ENCODE measurements around the gene AHNAK.
"Not testable (repeated sequence)": the region's sequence is repeated elsewhere in the genome, so short reads cannot be mapped to it uniquely, and the experiment has no call there.

Gene AHNAK

GRCh38 chr11:62552485-62553079 lies 6.0 kb upstream of the AHNAK start:
- DNase-seq = peak; percentile 78

- not testable (repeated sequence) for DNase-seq
These were observed 3.9 kb upstream of the AHNAK start for GRCh38 chr11:62550478-62550877.

DNA sequence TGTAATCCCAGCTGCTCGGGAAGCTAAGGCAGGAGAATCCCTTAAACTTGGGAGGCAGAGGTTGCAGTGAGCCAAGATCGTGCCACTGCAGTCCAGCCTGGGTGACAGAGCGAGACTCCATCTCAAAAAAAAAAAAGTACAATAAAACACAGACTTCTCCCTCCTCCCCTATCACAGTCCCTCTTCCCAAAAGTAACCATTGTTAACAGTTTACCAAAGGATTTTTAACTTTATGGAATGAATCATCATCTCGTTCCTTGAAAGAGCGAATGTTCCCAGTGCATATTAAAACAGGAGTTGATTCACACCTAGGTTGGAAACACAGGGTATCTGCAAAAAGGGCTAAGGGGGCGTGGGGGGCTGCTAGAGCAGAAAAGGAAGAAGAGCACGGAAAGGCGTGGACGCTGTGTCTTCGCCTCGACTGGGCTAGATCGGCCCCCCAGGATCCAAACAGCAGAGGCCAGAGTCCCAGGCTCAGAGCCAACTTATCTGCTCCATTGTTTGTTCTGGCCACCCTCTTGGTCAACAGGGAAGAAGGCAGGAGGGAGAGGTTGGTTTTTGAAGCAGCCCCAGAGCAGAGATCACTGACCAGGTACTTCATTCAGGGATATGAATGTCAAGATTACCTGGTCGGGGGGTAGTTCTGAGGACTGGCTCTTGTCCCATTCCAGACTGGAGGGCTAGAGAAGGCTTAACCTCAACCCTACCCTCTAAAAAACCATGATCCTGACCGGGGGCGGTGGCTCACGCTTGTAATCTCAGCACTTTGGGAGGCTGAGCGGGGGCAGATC lies 2.1 kb upstream of the AHNAK start:
- no peak for DNase-seq

- DNase-seq = no peak
These were observed 1.2 kb upstream of the AHNAK start for GRCh38 chr11:62547691-62548281.

DNA sequence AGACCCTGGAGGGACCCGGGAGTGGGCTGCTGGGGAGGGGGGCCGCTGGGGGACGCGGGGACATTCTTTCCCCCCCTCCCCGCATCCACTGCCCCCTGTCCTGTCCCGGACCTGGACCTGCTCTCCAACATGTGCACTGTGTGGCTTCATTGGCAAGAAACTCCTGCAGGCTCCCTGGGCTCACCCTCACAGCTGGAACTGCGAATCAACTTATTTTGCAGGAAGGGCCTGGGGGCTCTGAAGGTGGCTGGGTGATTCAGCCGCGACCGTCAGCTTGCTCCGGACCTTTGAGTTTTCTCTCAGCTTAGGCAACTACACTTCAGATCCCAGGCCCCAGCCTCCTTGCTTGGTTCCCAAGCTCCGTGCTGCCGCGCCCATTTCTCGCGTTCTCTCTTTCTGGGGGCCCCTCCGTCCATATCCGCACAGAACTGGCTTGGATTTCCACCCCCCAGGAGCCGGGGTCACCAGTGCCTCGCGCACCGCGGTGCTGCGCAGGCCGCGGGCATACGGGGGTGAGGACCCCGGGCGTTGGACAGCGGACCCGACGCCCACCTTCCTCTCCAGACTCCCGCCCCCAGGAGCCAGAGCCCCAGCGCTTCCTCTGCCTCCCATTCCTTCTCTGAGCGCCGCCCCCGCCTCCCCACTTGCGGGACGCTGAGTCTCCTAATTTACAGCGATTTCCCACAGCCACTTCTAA lies 471 bp upstream of the AHNAK start:
- DNase-seq = peak; percentile 41

- DNase-seq = peak; percentile 98
These were observed 966 bp downstream of the AHNAK start for GRCh38 chr11:62545437-62546243.

- DNase-seq = no peak
These were observed 1.8 kb downstream of the AHNAK start for GRCh38 chr11:62544581-62545436.

- no peak for DNase-seq
These were observed 2.7 kb downstream of the AHNAK start for GRCh38 chr11:62543680-62544444.

GRCh38 chr11:62542750-62543567 lies 3.6 kb downstream of the AHNAK start:
- DNase-seq = peak; percentile 83

GRCh38 chr11:62542111-62542745 lies 4.4 kb downstream of the AHNAK start:
- DNase-seq = no peak

GRCh38 chr11:62540804-62541701 lies 5.6 kb downstream of the AHNAK start:
- DNase-seq = no peak

GRCh38 chr11:62539238-62539925 lies 7.2 kb downstream of the AHNAK start:
- peak; percentile 95 for DNase-seq

- no peak for DNase-seq
These were observed 8.0 kb downstream of the AHNAK start for GRCh38 chr11:62538470-62539237.

- no peak for DNase-seq
These were observed 10.2 kb downstream of the AHNAK start for GRCh38 chr11:62536301-62536957.

- DNase-seq = no peak
These were observed 10.8 kb downstream of the AHNAK start for GRCh38 chr11:62535802-62536201.
